H9 (cell line): ENCODE data around the gene NIFK. TPM values are rescaled to one million over a fixed set of nuclear protein-coding genes. Genes with fewer than 3 reads are reported as not detected.
A peak's percentile ranks its signal among the peaks of the same experiment; 100 is the strongest.

Experiments used
- DNase-seq: peaks from one replicate; pipeline ENCODE4 v3.0.0-alpha.2; 2017
- H2AFZ ChIP-seq: one replicate; pipeline ENCODE4 v1.6.1; 2013; ENCODE audit warnings: mild to moderate bottlenecking, low read length, control low read depth, moderate library complexity
- H2AK5ac ChIP-seq: 2 replicates; pipeline ENCODE4 v1.6.1; 2013; ENCODE audit warnings: low read length, control low read depth, mixed read lengths; ENCODE audit not compliant: insufficient read length
- H2BK120ac ChIP-seq: one replicate; pipeline ENCODE4 v1.6.1; 2013; ENCODE audit warnings: low read depth, mild to moderate bottlenecking, low read length, control low read depth, inconsistent platforms; ENCODE audit not compliant: poor library complexity, severe bottlenecking
- H2BK12ac ChIP-seq: 2 replicates; pipeline ENCODE4 v1.6.1; 2013; ENCODE audit warnings: low read length, control low read depth, mixed read lengths, low read depth; ENCODE audit not compliant: insufficient read length
- H2BK15ac ChIP-seq: 2 replicates; pipeline ENCODE4 v1.6.1; 2013; ENCODE audit warnings: low read depth, low read length, control low read depth
- H2BK20ac ChIP-seq: one replicate; pipeline ENCODE4 v1.6.1; 2013; ENCODE audit warnings: low read depth, mild to moderate bottlenecking, low read length, control low read depth, inconsistent platforms; ENCODE audit not compliant: poor library complexity, severe bottlenecking
- H2BK5ac ChIP-seq: 2 replicates; pipeline ENCODE4 v1.6.1; 2013; ENCODE audit warnings: low read length, control low read depth, mixed read lengths; ENCODE audit not compliant: insufficient read length
- H3K14ac ChIP-seq: 2 replicates; pipeline ENCODE4 v1.6.1; 2013; ENCODE audit warnings: low read length, control low read depth; ENCODE audit not compliant: insufficient read depth
- H3K18ac ChIP-seq: 2 replicates; pipeline ENCODE4 v1.6.1; 2013; ENCODE audit warnings: low read depth, mild to moderate bottlenecking, mixed read lengths, low read length, control low read depth; ENCODE audit not compliant: insufficient read length
- H3K23ac ChIP-seq: 2 replicates; pipeline ENCODE4 v1.6.1; 2013; ENCODE audit warnings: low read length, control low read depth, mixed read lengths, low read depth; ENCODE audit not compliant: insufficient read length
- H3K23me2 ChIP-seq: 2 replicates; pipeline ENCODE4 v1.6.1; 2013; ENCODE audit warnings: low read depth, mild to moderate bottlenecking, mixed read lengths, low read length, control low read depth; ENCODE audit not compliant: insufficient read length, poor library complexity, severe bottlenecking
- H3K27ac ChIP-seq: 2 replicates; pipeline ENCODE4 v1.5.1; 2013; ENCODE audit warnings: low read length, control low read depth, mixed read lengths, low read depth; ENCODE audit not compliant: insufficient read length
- H3K27me3 ChIP-seq: 2 replicates; pipeline ENCODE4 v1.6.1; 2013; ENCODE audit warnings: low read length, control low read depth, inconsistent platforms; ENCODE audit not compliant: insufficient read depth
- H3K4ac ChIP-seq: 2 replicates; pipeline ENCODE4 v1.6.1; 2013; ENCODE audit warnings: low read depth, mild to moderate bottlenecking, control low read depth, inconsistent platforms, low read length, moderate library complexity
- H3K4me1 ChIP-seq: 2 replicates; pipeline ENCODE4 v1.6.1; 2013; ENCODE audit warnings: low read length, control low read depth, inconsistent platforms; ENCODE audit not compliant: insufficient read depth
- H3K4me2 ChIP-seq: 2 replicates; pipeline ENCODE4 v1.6.1; 2013; ENCODE audit warnings: low read length, control low read depth, mixed read lengths; ENCODE audit not compliant: insufficient read length, insufficient read depth
- H3K56ac ChIP-seq: 2 replicates; pipeline ENCODE4 v1.6.1; 2013; ENCODE audit warnings: low read depth, mild to moderate bottlenecking, mixed read lengths, low read length, control low read depth; ENCODE audit not compliant: insufficient read length
- H3K79me1 ChIP-seq: 2 replicates; pipeline ENCODE4 v1.6.1; 2013; ENCODE audit warnings: low read depth, mild to moderate bottlenecking, moderate library complexity, low read length, control low read depth, inconsistent platforms; ENCODE audit not compliant: insufficient read depth, poor library complexity, severe bottlenecking
- H3K79me2 ChIP-seq: 2 replicates; pipeline ENCODE4 v1.6.1; 2013; ENCODE audit warnings: low read length, control low read depth, inconsistent platforms; ENCODE audit not compliant: insufficient read depth
- H3K9ac ChIP-seq: 2 replicates; pipeline ENCODE4 v1.6.1; 2013; ENCODE audit warnings: low read length, control low read depth, mixed read lengths; ENCODE audit not compliant: insufficient read length; ENCODE audit errors: extremely low read depth
- H3K9me3 ChIP-seq: one replicate; pipeline ENCODE4 v1.6.1; 2013; ENCODE audit warnings: low read depth, low read length, inconsistent platforms; ENCODE audit not compliant: control insufficient read depth
- H3T11ph ChIP-seq: one replicate; pipeline ENCODE4 v1.6.1; 2013; ENCODE audit warnings: mild to moderate bottlenecking, low read length, control low read depth, inconsistent platforms
- H4K20me1 ChIP-seq: one replicate; pipeline ENCODE4 v1.6.1; 2013; ENCODE audit not compliant: control insufficient read depth, insufficient read length, insufficient read depth
- H4K5ac ChIP-seq: 2 replicates; pipeline ENCODE4 v1.6.1; 2013; ENCODE audit warnings: low read depth, mild to moderate bottlenecking, mixed read lengths, low read length, control low read depth; ENCODE audit not compliant: insufficient read length
- H4K8ac ChIP-seq: replicated peaks from 2 replicates; pipeline ENCODE4 v1.6.1; 2013; ENCODE audit warnings: low read length, control low read depth, mixed read lengths, low read depth; ENCODE audit not compliant: insufficient read length
- H4K91ac ChIP-seq: 2 replicates; pipeline ENCODE4 v1.6.1; 2013; ENCODE audit warnings: low read depth, mild to moderate bottlenecking, moderate library complexity, mixed read lengths, low read length, control low read depth; ENCODE audit not compliant: insufficient read length
- H3K27ac Mint-ChIP-seq, 3 experiments: 2 replicates in 2 of 3; 3 replicates in 1 of 3; pipeline ENCODE4 v1.8.0; 2020 to 2021; ENCODE audit warnings: mixed read lengths in 3 of 3, mild to moderate bottlenecking in 1 of 3, moderate library complexity in 1 of 3
- H3K27me3 Mint-ChIP-seq: 2 replicates; pipeline ENCODE4 v1.8.0; 2021; ENCODE audit warnings: low read depth, mild to moderate bottlenecking, moderate library complexity, mixed read lengths
- H3K36me3 Mint-ChIP-seq, 3 experiments: 2 replicates in 2 of 3; 3 replicates in 1 of 3; pipeline ENCODE4 v1.8.0; 2020 to 2021; ENCODE audit warnings: low read depth in 3 of 3, mixed read lengths in 3 of 3; ENCODE audit not compliant: insufficient read depth in 1 of 3
- H3K4me1 Mint-ChIP-seq, 2 experiments: 2 replicates each; pipeline ENCODE4 v1.8.0; 2020; ENCODE audit warnings: mixed read lengths in 2 of 2
- H3K4me3 Mint-ChIP-seq, 2 experiments: 2 replicates in 1 of 2; 3 replicates in 1 of 2; pipeline ENCODE4 v1.8.0; 2020 to 2021; ENCODE audit warnings: mild to moderate bottlenecking in 2 of 2, mixed read lengths in 2 of 2, moderate library complexity in 1 of 2
- H3K9me3 Mint-ChIP-seq, 2 experiments: 2 replicates in 1 of 2; 3 replicates in 1 of 2; pipeline ENCODE4 v1.8.0; 2020; ENCODE audit warnings: mild to moderate bottlenecking in 2 of 2, mixed read lengths in 2 of 2, moderate library complexity in 1 of 2
- WGBS: extraction: QIAGEN DNeasy Blood & Tissue Kit; methylation state at CpG from one replicate; pipeline ENCODE4 v1.1.7; 2013; ENCODE audit warnings: missing lambda C conversion rate, low lambda C conversion rate, mixed read lengths; ENCODE audit not compliant: insufficient read length; ENCODE audit errors: extremely low coverage; 5-methylcytosine and 5-hydroxymethylcytosine counted together
- total RNA-seq: library from RNA; stranded (reverse); gene quantifications from 2 replicates; pipeline ENCODE4 v1.2.1, GENCODE V29; 2021
- TF ChIP-seq, protein P1 (sequence below): fragments of 200-600 bp; sonication (generic); conservative IDR thresholded peaks from 3 replicates; pipeline ENCODE4 v1.8.0; 2021; ENCODE audit warnings: antibody characterized with exemption, mild to moderate bottlenecking

The NIFK gene
- total RNA-seq, 1 experiment from 2014 or later = 180 TPM

- DNase-seq = no peak
- Histone ChIP-seq H3K79me2 (no peaks in the 10 kb centered on the region), H3K14ac (no peak overlapping the region), H2BK120ac (no peak overlapping the region), H3K9ac (no peak overlapping the region), H2BK5ac (no peak overlapping the region), H3T11ph (no peak overlapping the region), H3K4me1 (no peaks in the 10 kb centered on the region), H4K8ac (no peak overlapping the region), H3K79me1 (no peaks in the 10 kb centered on the region), H3K56ac (no peak overlapping the region), H2BK15ac (no peak overlapping the region), H3K27ac (peak overlapping the region; percentile 40), H4K91ac (no peak overlapping the region), H3K9me3 (no peaks in the 10 kb centered on the region), H4K20me1 (no peaks in the 10 kb centered on the region), H3K23me2 (no peaks in the 10 kb centered on the region), H2BK20ac (no peak overlapping the region), H3K4ac (no peak overlapping the region), H3K23ac (no peak overlapping the region), H4K5ac (no peak overlapping the region), H2AK5ac (no peak overlapping the region), H2AFZ (no peak overlapping the region), H2BK12ac (no peak overlapping the region), H3K18ac (no peak overlapping the region), H3K27me3 (no peaks in the 10 kb centered on the region), H3K4me2 (no peak overlapping the region)
- H3K4me1 Mint-ChIP-seq = no peaks in the 10 kb centered on the region; a peak in 1 of 4 replicates
- H3K9me3 Mint-ChIP-seq = no peaks in the 10 kb centered on the region
- no peaks in the 10 kb centered on the region for H3K27me3 Mint-ChIP-seq
- WGBS = no CpG with 5 or more reads among the region's 5 CpGs
- H3K4me3 Mint-ChIP-seq = no peak overlapping the region
- TF ChIP-seq, protein P1, sequence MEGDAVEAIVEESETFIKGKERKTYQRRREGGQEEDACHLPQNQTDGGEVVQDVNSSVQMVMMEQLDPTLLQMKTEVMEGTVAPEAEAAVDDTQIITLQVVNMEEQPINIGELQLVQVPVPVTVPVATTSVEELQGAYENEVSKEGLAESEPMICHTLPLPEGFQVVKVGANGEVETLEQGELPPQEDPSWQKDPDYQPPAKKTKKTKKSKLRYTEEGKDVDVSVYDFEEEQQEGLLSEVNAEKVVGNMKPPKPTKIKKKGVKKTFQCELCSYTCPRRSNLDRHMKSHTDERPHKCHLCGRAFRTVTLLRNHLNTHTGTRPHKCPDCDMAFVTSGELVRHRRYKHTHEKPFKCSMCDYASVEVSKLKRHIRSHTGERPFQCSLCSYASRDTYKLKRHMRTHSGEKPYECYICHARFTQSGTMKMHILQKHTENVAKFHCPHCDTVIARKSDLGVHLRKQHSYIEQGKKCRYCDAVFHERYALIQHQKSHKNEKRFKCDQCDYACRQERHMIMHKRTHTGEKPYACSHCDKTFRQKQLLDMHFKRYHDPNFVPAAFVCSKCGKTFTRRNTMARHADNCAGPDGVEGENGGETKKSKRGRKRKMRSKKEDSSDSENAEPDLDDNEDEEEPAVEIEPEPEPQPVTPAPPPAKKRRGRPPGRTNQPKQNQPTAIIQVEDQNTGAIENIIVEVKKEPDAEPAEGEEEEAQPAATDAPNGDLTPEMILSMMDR = no peak
- H3K27ac Mint-ChIP-seq = no peak overlapping the region
- H3K36me3 Mint-ChIP-seq = peaks cover 6 to 19% (median 8%) of the 10 kb centered on the region in 3 experiments; a peak in 6 of 7 replicates
These were observed 14.2 kb downstream of the NIFK start for GRCh38 chr2:121722479-121722878.
